ENCODE results near the gene SRRD.

GRCh38 chr22:26481112-26481693 is 2.5 kb upstream of the SRRD start:
- TF ChIP-seq POLR2A (IDR thresholded peaks at IDR 0.05), result no peak
- TF ChIP-seq, protein P1, sequence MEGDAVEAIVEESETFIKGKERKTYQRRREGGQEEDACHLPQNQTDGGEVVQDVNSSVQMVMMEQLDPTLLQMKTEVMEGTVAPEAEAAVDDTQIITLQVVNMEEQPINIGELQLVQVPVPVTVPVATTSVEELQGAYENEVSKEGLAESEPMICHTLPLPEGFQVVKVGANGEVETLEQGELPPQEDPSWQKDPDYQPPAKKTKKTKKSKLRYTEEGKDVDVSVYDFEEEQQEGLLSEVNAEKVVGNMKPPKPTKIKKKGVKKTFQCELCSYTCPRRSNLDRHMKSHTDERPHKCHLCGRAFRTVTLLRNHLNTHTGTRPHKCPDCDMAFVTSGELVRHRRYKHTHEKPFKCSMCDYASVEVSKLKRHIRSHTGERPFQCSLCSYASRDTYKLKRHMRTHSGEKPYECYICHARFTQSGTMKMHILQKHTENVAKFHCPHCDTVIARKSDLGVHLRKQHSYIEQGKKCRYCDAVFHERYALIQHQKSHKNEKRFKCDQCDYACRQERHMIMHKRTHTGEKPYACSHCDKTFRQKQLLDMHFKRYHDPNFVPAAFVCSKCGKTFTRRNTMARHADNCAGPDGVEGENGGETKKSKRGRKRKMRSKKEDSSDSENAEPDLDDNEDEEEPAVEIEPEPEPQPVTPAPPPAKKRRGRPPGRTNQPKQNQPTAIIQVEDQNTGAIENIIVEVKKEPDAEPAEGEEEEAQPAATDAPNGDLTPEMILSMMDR (IDR thresholded peaks at IDR 0.05), result no peak
- no peak for TF ChIP-seq EP300 (IDR thresholded peaks at IDR 0.05)

Measured in upper lobe of left lung (tissue), 4 donors.